Stimulated activated CD8-positive, alpha-beta memory T cell treated with anti-CD3 and anti-CD28 coated beads, Interleukin-2, amount 100 ng/mL, for 48 hours (primary cell): Measurements from ENCODE around the gene MYOZ2.

Experiments used
- DNase-seq, 2 donors: peaks; one replicate each; pipeline ENCODE4 v3.0.0-alpha.2; 2020; ENCODE audit warnings: low read depth in 2 of 2

MYOZ2 gene

GRCh38 chr4:119197772-119198212 lies 62.2 kb downstream of the MYOZ2 start:
- no peak for DNase-seq

DNA sequence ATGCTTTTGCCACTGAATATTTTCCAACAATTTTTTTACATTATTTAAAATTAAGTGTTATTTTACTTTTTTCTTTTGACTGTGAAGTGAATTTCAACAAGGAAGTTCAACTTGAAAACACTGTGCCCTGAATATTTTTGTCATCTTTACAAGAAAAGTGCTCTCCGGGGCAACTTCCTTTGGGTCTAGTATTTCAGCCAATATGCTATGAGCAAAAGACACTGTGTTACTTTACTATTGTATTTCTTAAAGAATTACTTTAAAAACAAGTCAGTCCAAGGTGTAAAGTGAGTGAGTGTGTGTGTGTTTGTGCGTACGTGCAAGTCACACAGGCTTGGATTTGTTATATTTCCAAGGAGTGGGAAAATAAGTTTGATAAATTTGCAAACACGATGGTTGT lies 69.3 kb downstream of the MYOZ2 start:
- no peak for DNase-seq

GRCh38 chr4:119205690-119206089 lies 70.1 kb downstream of the MYOZ2 start:
- no peak for DNase-seq

- DNase-seq, result no peak
Measured at GRCh38 chr4:119206178-119206577, 70.5 kb downstream of the MYOZ2 start.

DNA sequence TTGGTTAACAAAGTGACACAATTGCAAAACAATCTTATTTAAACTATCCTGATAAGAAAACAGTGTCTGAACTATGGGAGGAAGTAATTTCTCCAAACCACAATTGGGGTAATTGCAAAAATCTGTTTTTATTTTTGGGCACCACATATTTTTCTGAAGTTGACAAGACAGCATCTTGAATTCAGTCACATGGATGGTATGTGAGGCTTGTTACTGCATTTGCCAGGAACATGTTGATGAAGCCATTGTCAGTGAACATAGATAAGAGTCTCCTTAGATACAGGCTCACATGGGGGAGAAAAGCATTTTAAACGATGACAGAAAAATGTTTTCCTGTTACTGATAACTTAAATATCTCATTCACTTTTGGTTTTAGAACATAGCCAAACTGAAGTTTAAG lies 71.4 kb downstream of the MYOZ2 start:
- DNase-seq, result no peak

GRCh38 chr4:119209077-119209476 lies 73.4 kb downstream of the MYOZ2 start:
- DNase-seq, result no peak

DNA sequence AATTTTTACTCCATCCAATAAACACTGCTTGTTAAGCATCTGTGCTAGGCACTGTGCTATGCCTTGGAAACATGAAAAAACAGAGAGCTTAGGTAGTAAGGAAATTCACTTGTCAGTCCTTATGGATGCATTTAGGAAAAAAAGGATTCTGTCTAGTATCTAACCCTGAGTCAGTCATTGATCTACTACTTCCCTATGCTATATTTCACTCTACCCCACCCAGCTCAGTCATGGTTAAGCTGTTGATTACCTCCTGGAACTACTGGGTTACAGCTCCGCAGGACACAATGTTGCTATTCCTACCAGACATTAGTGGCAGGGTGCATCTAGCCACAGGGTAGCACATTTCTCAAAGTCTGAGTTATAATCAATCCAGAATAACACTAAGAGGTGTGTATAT lies 74.0 kb downstream of the MYOZ2 start:
- no peak for DNase-seq

DNA sequence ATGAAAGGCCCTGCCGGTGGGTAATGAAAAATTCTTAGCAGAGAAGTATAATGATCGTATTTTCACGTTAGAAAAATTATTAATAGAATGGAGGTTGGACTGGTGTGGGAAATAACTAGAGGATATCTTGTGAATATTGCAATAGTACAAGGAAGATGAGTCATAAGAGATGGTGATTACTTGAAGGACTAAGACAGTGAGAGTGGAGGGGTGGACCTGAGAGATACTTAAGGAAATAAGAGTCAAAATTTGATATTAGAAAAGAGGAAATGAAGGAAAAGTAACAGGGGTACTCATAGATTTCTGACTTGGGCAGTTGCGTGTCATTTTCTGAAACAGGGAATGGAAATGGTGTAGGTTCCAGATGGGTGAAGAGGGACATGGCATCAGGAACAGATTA lies 75.1 kb downstream of the MYOZ2 start:
- no peak for DNase-seq

GRCh38 chr4:119211867-119212233 lies 76.2 kb downstream of the MYOZ2 start:
- no peak for DNase-seq

- peak; percentile 92 to 98 for DNase-seq
Measured at GRCh38 chr4:119212234-119212963, 76.8 kb downstream of the MYOZ2 start, which contains the start of gene USP53. Gene USP53, plus strand, starts transcription at chr4:119212713. Its CDS starts 27,047 bp downstream, at chr4:119239760.

DNA sequence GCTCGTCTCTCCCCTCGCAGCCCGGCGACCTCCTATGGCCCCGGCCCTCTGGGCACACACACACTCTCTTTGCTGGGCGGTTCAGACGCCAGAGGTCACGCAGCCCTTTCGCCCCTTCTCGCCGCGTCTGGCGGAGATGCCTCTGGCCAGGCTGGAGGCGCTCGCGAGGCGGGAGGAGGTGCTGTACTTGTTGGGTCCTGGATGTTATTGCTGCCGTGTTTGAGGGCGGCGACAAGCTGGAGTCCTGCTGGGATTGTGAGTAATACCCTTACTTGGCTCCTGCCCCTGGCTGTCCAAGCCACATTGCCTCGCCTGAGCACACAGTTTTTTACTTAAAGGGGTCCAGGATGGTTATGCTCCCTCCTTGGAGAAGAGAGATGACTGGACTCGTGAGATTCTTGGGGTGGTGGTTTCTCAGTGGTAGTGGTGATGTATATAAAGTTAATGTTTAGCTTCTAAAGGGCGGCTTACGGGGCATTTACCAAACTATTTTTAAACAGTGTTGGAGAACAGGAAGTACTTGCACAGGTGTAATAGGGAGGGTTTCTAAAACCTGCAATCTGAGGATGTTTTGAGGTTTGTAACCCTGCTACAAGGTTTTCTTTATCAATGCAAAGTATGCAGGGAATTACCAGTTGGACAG lies 77.5 kb downstream of the MYOZ2 start:
- DNase-seq, result peak; percentile 50 to 59

GRCh38 chr4:119218093-119218492 lies 82.5 kb downstream of the MYOZ2 start:
- DNase-seq, result no peak

DNA sequence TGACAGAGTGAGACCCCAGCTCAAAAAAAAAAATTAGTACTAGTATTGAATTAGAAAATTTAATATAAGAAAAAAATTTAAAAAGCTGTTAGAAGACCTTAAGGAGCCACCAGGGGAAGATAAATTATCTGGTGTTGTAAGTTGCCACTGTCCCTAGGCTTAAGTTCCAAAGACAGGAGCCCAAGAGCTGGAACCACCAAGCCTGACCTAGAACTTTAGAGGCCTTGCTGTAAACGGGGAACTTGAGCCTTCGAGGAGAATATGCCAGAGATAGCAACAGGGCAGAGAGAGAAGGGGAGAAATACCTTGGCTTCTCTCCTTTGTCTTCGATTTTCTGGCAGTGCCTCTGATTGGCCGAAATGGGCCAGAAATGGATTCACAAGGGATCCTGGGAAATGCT lies 85.8 kb downstream of the MYOZ2 start:
- no peak for DNase-seq

- no peak for DNase-seq
Measured at GRCh38 chr4:119227690-119228089, 92.1 kb downstream of the MYOZ2 start.

DNA sequence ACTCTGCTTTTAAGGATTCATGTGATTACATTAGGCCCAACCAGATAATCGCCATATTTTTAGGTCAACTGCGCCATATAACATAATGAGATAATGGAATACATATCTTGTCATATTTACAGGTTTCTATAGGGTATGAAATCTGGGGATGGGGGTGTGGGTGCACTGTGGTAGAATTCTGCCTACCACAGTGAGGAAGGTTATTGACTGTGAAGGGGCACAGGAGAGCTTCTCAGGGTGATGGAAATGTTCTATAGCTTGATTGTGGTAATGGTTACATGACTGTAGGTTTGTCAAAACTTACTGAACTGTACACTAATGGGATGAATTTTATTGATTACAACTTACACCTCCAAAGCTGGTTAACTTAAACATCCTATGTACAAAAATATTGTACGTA lies 92.8 kb downstream of the MYOZ2 start:
- DNase-seq, result no peak

DNA sequence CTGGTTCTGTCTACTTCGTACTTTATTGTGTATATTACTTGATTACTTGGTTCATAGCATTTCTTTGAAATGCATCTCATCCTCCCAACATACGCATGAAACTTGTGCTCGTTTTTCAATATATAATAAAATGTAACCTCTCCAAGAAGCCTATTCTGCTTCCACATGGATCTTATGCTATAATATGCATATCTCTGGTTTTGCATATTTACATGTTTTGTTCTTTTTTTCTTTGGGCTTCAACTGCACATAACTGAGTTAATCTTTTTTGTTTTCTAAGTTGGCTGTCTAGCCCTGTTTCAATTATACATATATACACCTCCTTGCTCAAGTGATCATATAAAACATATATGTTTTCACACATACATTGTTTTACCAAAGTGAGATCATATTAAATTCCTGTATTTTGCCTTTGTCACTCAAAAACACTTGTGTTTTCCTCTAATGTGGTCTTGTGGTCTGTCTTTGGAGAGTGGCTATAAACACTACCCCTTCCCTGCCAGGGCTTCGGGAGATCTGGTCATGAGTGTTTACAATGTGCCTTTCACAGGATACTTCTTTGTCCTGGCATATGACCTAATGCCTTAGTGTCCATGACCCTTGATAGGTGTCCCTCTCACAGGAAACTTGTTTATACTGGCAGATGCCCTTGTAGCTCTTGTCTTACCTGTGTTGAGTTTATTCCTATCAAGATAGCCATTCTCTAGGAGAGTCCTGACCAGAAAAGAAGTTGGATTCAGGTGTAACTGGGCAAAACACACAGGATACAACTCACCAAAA lies 94.5 kb downstream of the MYOZ2 start:
- no peak for DNase-seq

DNA sequence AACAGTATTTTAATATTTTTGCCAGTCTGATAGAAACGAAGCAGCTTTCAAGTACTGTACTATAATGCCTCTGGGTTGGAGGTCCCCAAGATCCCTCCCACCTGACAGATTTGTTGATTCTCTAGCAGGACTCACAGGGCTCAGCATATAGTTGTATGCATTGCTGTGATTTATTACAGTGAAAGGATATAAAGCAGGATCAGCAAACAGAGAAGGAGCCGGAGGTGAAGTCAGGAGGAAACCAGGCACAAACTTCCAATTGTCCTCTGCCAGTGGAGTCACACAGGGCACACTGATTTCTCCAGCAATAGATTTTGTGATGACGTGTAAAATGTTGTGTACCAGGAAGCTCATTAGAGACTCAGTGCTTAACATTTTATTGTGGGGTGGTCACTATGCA lies 95.9 kb downstream of the MYOZ2 start:
- no peak for DNase-seq

DNA sequence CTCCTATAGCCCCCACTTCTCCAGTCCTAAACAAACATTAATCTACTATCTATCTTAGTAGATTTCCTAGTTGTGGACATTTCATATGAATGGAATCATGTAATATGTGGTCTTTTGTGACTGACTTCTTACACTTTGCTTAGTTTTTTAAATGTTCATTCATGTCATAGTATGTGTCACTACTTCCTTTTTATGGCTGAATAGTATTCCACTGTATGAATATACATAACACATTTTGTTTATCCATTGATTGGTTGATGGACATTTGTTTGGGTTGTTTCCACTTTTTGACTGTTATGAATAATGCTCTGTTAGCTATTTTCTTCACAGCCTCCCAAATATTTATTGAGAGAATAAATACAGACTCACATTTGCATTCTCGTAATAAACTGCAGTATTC lies 96.7 kb downstream of the MYOZ2 start:
- DNase-seq, result no peak

DNA sequence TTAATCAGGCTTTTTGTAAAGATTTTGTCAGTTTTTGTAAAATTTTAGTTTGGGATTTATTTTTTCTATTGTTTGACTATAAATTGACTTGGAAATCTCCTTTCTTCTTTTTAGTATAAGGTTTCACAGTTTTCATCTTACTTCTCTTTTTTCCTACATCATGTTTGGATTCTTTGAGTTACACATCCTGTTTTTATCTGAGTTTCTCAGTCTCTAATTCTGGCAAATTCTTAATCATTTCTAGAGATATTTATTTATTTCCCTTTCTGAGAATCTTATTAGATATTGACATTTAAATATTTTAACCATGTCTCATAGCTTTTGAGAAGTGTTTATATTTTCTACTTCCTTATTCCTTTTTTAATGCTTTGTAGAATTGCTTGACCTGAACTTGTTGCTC lies 97.6 kb downstream of the MYOZ2 start:
- DNase-seq, result no peak

GRCh38 chr4:119233750-119234149 lies 98.1 kb downstream of the MYOZ2 start:
- DNase-seq, result no peak

DNA sequence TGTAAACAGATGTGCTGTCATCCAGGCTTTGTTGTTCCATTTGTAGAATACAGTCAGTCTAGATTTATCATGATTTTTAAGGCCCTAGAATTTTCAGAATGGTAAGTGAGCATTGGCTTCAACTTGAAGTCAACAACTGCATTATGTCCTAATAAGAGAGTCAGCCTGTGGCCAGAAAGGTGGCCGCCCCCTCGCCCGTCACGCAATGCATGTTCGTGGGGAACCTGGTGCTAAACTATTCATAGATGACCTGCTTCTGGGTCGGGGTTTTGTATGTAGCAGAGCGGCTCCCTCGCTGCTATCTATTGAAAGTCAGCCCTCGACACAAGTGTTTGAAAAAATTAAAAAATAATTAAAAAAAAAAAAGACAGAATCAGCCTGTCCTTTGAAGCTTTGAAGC lies 101.6 kb downstream of the MYOZ2 start:
- DNase-seq, result no peak
